BE2C (cell line): ENCODE data around the gene PLXNB2.
"Not testable (repeated sequence)": the region's sequence is repeated elsewhere in the genome, so short reads cannot be mapped to it uniquely, and the experiment has no call there.

ENCODE experiments used
- DNase-seq: peaks from one replicate; pipeline ENCODE4 v3.0.0-alpha.2; 2020
- H3K27me3 ChIP-seq: fragments of 250-450 bp; sonication (Bioruptor Pico); 2 replicates; pipeline ENCODE4 v1.5.1; 2020; ENCODE audit warnings: mild to moderate bottlenecking
- H3K36me3 ChIP-seq: fragments of 250-450 bp; sonication (Bioruptor Pico); 2 replicates; pipeline ENCODE4 v1.5.1; 2020; ENCODE audit warnings: mild to moderate bottlenecking
- H3K4me1 ChIP-seq: fragments of 250-450 bp; sonication (Bioruptor Pico); 2 replicates; pipeline ENCODE4 v1.5.1; 2020
- H3K4me3 ChIP-seq: 2 replicates; pipeline ENCODE4 v1.5.1; 2011; ENCODE audit warnings: low read depth, low read length
- H3K9me3 ChIP-seq: fragments of 250-450 bp; sonication (Bioruptor Pico); 2 replicates; pipeline ENCODE4 v1.5.1; 2020
- TF ChIP-seq, protein P1 (sequence below): IDR thresholded peaks from 2 replicates; pipeline ENCODE4 v1.5.1; 2012; ENCODE audit warnings: mild to moderate bottlenecking, low read depth, low read length

Gene PLXNB2

DNA sequence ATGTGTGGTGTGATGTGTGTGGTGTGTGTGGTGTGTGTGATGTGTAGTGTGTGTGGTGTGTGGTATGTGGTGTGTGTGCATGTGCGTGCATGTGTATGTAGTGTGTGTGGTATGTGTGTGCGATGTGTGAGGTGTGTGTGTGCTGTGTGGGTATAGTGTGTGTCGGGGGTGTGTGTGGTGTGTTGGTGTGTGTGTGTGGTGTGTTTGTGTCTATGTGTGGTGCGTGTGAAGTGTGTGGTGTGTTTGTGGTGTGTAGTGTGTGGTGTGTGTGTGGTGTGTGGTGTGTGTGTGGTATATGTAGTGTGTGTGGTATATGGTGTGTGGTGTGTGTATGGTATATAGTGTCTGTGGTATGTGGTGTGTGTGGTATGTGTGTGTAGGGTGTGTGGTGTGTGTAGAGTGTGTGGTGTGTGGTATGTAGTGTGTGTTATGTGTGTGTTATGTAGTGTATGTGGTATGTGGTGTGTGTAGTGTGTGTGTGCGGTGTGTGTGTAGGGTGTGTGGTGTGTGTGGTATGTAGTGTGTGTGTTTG lies 30.7 kb upstream of the PLXNB2 start:
- DNase-seq: no peak
- TF ChIP-seq, protein P1, sequence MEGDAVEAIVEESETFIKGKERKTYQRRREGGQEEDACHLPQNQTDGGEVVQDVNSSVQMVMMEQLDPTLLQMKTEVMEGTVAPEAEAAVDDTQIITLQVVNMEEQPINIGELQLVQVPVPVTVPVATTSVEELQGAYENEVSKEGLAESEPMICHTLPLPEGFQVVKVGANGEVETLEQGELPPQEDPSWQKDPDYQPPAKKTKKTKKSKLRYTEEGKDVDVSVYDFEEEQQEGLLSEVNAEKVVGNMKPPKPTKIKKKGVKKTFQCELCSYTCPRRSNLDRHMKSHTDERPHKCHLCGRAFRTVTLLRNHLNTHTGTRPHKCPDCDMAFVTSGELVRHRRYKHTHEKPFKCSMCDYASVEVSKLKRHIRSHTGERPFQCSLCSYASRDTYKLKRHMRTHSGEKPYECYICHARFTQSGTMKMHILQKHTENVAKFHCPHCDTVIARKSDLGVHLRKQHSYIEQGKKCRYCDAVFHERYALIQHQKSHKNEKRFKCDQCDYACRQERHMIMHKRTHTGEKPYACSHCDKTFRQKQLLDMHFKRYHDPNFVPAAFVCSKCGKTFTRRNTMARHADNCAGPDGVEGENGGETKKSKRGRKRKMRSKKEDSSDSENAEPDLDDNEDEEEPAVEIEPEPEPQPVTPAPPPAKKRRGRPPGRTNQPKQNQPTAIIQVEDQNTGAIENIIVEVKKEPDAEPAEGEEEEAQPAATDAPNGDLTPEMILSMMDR: no peak
- Histone ChIP-seq H3K4me1 (no peaks in the 10 kb centered on the region), H3K9me3 (no peaks in the 10 kb centered on the region; the same call in 1 of the 2 replicates), H3K36me3 (no peaks in the 10 kb centered on the region), H3K27me3 (no peaks in the 10 kb centered on the region), H3K4me3 (no peak overlapping the region)

DNA sequence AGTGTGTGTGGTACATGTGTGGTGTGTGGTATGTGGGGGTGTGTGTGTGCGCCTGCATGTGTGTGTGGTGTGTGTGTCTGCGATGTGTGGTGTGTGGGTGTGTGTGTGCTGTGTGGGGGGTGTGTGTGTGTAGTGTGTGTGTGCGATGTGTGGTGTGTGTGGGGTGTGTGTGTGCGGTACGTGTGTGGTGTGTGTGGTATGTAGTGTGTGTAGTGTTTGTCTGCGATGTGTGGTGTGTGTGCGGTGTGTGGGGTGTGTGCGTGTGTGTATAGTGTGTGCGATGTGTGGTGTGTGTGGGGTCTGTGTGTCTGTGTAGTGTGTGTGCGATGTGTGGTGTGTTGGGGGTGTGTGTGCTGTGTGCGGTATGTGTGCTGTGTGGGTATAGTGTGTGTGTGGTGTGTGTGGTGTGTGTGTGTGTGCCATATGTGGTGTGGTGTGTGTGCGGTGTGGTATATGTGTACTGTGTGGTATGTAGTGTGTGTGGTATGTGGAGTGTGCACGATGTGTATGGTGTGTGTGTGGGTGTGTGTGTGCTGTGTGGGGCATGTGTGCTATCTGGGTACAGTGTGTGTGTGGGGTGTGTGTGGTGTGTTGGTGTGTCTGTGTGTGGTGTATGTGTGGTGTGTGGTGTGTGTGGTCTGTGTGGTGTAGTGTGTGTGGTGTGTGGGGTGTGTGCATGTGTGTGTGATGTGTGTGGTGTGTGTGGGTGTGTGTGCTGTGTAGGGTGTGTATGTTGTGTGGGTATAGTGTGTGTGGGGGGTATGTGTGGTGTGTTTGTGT lies 30.0 kb upstream of the PLXNB2 start:
- no peak overlapping the region for H3K4me3 ChIP-seq
- no peak for DNase-seq
- no peaks in the 10 kb centered on the region for H3K27me3 ChIP-seq
- TF ChIP-seq, protein P1: no peak
- H3K4me1 ChIP-seq: no peaks in the 10 kb centered on the region
- H3K9me3 ChIP-seq: no peaks in the 10 kb centered on the region; the same call in 1 of the 2 replicates
- H3K36me3 ChIP-seq: no peaks in the 10 kb centered on the region

DNA sequence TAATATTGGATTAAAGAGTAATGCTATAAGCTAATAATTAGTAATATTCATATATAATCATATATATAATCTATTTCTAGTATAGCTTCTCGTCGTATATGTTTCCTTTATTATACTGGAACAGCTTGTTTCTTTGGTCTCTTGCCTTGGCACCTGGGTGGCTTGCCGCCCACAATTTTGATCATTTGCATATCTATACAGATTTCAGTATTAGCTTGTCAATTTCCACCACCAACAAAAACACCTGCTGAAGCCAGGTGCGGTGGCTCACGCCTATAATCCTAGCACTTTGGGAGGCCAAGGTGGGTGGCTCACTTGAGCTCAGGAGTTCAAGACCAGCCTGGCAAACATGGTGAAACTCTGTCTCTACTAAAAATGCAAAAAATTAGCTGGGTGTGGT lies 27.0 kb upstream of the PLXNB2 start:
- H3K9me3 ChIP-seq, DNase-seq, H3K27me3 ChIP-seq, H3K36me3 ChIP-seq, H3K4me3 ChIP-seq, H3K4me1 ChIP-seq: not testable (repeated sequence)

DNA sequence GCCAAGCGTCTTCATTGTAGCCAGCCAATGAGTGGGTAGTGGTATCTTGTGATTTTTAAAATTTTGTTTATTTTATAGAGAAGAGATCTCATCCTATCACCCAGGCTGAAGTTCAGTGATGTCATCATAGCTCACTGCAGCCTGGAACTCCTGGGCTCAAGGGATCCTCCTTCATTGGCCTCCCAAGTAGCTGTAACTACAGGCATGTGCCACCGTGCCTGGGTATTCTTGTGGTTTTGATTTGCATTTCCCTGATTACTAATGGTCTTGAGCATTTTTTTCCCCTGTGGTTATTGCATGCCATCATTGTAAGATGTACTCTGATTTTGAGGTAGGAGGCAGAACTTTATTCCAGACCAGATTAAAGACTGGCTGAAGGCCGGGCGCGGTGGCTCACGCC lies 21.8 kb upstream of the PLXNB2 start:
- TF ChIP-seq, protein P1: no peak
- Histone ChIP-seq H3K27me3 (no peaks in the 10 kb centered on the region), H3K4me1 (no peaks in the 10 kb centered on the region; the same call in 1 of the 2 replicates), H3K4me3 (no peak overlapping the region), H3K36me3 (no peaks in the 10 kb centered on the region), H3K9me3 (no peaks in the 10 kb centered on the region)
- DNase-seq: no peak

DNA sequence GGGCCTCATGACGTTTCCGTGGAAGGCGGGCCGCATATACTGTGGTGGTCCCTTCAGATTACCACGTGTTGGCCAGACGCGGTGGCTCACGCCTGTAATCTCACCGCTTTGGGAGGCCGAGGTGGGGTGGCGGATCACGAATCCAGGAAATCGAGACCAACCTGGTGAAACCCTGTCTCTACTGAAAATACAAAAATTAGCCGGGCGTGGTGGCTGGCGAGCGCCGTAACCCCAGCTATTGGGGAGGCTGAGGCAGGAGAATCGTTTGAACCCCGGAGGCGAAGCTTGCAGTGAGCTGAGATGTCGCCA lies 20.2 kb upstream of the PLXNB2 start:
- Histone ChIP-seq H3K27me3 (no peaks in the 10 kb centered on the region), H3K4me3 (peak overlapping the region; percentile 57), H3K36me3 (no peaks in the 10 kb centered on the region), H3K9me3 (no peaks in the 10 kb centered on the region), H3K4me1 (no peaks in the 10 kb centered on the region; the same call in 1 of the 2 replicates)
- no peak for DNase-seq
- TF ChIP-seq, protein P1: no peak

DNA sequence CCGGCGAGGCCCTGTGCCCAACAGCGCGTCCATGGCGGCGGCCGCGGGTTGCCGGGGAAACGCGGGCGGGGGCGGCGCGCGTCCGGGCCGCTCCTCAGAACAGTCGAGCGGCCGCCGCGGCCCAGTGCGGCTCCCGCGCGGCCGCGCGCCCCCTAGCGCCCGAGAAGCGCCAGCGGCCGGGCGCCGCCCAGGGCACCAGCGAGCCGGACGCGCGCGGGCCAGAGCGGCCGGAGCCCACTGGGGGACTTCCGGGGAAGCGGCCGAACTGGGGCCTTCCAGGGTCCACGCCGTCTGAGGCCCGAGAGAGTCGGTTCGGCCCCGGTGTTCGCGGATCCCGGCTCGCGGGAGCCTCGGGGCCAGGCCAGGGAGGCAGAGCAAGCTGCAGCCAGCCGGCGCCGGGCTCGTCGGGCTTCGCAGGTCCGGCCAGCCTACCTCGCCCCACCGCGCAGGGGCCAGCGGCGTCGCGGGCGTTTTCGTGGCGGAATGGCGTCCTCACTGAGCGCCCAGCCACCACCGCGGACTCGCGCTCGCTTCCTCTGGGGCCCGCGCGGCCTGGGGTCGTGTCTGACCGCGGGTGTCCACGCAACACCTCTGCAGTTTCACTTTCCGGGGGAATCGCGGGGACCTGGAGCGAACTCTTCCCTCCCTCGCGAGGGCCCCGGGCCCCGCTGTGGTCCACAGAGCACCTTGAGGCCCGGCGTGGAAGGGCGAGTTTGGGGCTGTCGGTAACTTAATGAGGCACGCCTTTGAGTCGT lies 19.7 kb upstream of the PLXNB2 start, which contains the start of gene DENND6B:
TSS of gene DENND6B (minus strand) at position 57 of the 755 bp plus-strand sequence. CDS start at position 33, 24 bp downstream.
- TF ChIP-seq, protein P1: no peak
- Histone ChIP-seq H3K27me3 (no peaks in the 10 kb centered on the region), H3K4me3 (peak within 1 kb of the TSS; percentile 65), H3K4me1 (no peaks in the 10 kb centered on the region; the same call in 1 of the 2 replicates), H3K9me3 (no peaks in the 10 kb centered on the region), H3K36me3 (no peaks in the 10 kb centered on the region)
- DNase-seq: peak; percentile 86
